DMS 273 (cell line): ENCODE measurements around the gene CUX1.
"Not testable (repeated sequence)": the region's sequence is repeated elsewhere in the genome, so short reads cannot be mapped to it uniquely, and the experiment has no call there.

Experiments used
- DNase-seq: peaks from one replicate; lab custom pipeline; 2025; ENCODE audit not compliant: unreplicated experiment; lab: John Stamatoyannopoulos, UW

The CUX1 gene

DNA sequence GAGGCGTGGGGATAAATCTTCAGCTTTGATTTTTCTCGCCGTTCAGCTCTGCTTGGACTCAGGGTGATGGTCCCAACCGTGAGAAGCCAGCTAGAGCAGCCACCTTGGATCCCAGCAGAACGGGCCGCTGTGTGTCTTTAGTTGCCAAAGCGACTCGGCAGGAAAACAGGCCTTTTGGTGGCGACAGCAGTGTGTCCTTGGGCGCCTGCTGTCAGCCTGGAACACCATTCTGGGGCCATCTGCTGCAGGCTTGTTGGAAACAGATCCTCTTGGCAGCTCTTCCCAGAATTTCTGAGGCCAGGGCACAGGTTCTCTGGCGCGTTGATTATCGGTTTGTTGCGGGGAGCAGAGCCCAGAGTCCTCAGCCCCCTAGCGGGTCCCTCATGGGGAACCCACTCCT, 97.6 kb downstream of the CUX1 start:
- peak; percentile 98 for DNase-seq

DNA sequence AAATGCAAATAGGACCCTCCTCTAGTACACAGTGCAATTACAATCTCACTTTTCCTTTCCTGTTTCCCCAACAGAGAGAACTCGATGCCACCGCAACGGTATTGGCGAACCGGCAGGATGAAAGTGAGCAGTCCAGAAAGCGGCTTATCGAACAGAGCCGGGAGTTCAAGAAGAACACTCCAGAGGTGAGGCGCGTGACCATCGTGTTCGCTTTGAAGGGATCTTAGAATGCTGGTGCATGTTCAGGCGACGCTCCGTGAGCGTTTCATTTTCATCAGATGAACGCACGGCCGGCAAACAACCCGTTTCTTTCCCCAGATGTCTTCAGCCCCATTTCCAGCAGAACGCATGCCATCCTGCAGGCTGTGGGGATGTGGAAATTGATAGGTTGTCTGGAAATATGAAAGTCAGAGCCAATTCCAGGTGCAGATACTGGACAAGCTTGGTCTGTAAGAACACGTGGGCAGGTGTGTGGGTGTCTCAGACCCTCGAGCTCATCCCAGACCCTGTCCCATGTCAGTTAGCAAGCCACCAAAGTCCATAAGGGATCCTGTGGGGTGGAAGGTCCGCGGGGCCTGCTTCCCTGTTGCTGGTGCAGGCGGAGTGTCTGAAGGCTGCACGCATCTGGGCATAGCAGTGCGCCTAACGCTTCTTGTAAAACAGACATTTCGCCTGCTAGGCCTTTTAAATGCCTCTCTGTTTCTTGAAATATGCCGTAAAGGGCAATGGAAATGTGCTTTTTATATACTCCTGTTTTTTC, 98.8 kb downstream of the CUX1 start:
- no peak for DNase-seq

GRCh38 chr7:101916876-101917275, 99.5 kb downstream of the CUX1 start:
- DNase-seq: no peak

GRCh38 chr7:101917566-101917965, 100.1 kb downstream of the CUX1 start:
- no peak for DNase-seq

- no peak for DNase-seq
Observed at GRCh38 chr7:101918426-101918825, 101.0 kb downstream of the CUX1 start.

DNA sequence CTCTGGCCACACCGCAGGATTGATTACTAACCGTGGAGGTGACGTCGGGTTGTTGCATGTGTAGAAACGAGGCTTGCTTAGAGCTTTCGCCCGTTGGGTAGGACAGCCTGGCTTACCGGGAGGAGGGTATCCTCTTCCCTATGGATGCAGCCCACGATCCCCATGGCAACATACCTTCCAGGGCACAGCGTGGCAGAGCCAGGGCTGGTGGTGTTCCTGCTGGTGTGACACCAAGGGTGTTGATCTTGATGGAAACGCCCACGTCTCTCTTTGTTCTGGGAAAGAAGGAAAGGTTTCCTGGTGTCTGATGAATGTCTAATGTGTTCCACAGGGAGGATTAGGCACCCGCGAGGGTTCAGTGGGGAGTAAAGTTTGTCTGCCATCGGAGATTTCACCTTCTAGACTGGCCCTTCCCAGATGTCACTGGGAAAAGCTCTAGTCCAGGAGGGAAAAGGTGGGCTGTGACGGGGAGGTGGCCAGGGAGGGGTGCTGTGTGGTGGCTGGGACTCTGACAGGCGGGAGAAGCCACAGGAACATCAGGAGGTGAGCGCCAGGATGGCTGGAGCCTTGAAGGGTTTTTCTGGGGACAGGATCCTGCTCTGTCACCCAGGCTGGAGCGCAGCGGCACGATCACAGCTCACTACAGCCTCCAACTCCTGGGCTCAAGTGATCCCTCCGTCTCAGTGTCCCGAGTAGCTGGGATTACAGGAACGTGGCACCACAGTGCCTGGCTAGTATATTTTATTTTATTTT, 102.1 kb downstream of the CUX1 start:
- no peak for DNase-seq

DNA sequence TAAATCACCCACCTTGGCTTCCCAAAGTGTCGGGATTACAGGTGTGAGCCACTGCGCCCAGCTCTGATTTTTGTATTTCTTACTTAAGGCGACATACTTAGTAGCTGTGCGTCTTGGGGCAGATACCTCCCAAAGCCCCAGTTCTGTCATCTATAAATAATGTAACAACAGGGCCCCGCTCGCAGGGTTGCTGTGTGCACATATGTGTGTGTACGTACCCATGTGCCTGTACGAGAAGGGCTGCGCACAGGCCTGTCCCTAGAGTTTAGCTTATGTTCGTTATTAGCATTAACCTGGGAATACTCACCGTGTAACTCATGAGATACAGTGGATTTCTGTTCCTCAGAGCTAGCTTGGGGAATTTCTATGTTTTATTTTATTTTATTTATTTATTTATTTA, 103.6 kb downstream of the CUX1 start:
- no peak for DNase-seq

GRCh38 chr7:101921546-101922489, 104.4 kb downstream of the CUX1 start:
- DNase-seq: not testable (repeated sequence)

GRCh38 chr7:101922631-101923601, 105.5 kb downstream of the CUX1 start:
- no peak for DNase-seq

- DNase-seq: no peak
Observed at GRCh38 chr7:101923602-101923985, 106.2 kb downstream of the CUX1 start.

GRCh38 chr7:101924171-101924570, 106.7 kb downstream of the CUX1 start:
- DNase-seq: no peak

DNA sequence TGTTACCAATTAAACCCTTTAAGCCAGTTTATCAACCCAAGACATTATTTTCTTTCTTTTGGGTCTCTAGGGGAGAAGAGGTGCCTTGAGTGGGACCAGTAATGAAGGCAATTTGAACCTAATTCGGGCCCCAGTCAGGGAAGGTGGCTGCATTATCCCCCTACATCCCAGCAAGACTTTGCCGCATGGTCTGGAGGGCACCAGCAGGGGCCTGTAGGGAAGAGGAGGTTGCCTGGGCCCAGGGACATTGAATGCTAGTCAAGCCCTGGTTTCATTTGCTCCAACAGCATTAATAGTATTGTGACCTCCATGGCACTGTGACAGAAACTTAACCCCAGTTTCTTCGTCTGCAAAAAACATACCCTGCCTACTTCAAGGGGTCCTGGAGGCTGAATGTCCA, 108.8 kb downstream of the CUX1 start:
- DNase-seq: no peak

- DNase-seq: no peak
Observed at GRCh38 chr7:101927389-101927788, 110.0 kb downstream of the CUX1 start.

- DNase-seq: no peak
Observed at GRCh38 chr7:101927802-101928201, 110.4 kb downstream of the CUX1 start.

DNA sequence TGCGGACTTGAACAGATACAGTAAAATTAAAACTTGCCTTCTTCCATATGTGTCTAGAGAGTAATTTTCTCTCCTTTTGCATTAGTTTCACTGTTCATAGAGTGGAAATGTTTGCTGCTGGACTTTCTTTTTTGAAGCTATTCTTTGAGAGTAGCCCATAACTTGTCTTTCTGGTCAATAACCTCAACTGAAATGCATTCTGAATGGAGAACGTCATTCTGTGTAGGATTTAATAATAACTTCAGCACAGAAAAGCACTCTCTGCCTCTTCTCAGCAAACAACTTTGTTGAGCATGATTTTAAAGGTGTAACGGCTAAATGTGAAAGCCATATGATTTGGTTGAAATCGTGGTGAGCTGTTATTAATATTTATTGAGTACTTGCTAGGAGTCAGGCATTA, 111.8 kb downstream of the CUX1 start:
- DNase-seq: no peak

DNA sequence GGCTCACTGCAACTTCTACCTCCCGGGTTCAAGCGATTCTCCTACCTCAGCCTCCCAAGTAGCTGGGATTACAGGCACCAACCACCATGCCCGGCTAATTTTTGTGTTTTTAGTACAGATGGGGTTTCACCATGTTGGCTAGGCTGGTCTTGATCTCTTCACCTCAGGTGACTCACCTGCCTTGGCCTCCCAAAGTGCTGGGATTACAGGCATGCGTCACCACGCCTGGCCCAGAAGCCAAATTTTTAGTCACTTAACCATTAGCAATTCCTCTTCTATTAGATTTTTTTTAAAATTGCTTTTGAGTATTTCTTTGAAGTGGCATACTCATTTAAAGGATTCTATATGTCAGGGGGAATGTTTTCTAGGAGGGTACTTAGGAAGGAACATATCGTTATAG, 112.5 kb downstream of the CUX1 start:
- not testable (repeated sequence) for DNase-seq

- DNase-seq: no peak
Observed at GRCh38 chr7:101932083-101932482, 114.7 kb downstream of the CUX1 start.

- no peak for DNase-seq
Observed at GRCh38 chr7:101933028-101933427, 115.6 kb downstream of the CUX1 start.

DNA sequence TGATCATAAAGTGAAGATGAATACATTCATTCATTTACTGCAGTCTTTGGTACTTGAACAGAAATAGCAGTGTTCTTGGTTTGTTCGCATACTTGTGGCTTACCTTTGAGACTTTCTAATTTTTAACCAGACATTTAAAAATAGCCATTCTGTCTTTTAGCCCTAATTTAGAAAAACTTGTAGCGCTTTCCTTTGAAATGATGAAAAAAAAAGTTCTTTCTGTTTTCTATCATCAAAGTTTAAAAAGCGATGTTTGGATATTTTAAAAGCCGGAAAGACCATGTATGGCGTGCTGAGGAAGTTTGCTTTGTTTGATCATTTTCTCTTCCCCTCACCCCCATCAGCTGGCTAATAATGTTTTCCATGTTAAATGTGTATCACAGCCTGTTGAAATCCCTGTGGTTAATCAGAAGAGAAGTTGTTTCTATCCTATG, 116.3 kb downstream of the CUX1 start:
- no peak for DNase-seq

- DNase-seq: no peak
Observed at GRCh38 chr7:101934618-101935017, 117.2 kb downstream of the CUX1 start.
